Stimulated activated CD4-positive, alpha-beta T cell treated with anti-CD3 and anti-CD28 coated beads, Interleukin-1b, Interleukin-23, amount 100 ng/mL, for 4 hours (primary cell): ENCODE results near the gene SPAG17.

ENCODE experiments used
- DNase-seq, 2 donors: peaks; one replicate each; pipeline ENCODE4 v3.0.0-alpha.2; 2020; ENCODE audit warnings: low read depth in 2 of 2

Gene SPAG17

GRCh38 chr1:118075116-118075515 is 109.9 kb downstream of the SPAG17 start:
- no peak for DNase-seq

DNA sequence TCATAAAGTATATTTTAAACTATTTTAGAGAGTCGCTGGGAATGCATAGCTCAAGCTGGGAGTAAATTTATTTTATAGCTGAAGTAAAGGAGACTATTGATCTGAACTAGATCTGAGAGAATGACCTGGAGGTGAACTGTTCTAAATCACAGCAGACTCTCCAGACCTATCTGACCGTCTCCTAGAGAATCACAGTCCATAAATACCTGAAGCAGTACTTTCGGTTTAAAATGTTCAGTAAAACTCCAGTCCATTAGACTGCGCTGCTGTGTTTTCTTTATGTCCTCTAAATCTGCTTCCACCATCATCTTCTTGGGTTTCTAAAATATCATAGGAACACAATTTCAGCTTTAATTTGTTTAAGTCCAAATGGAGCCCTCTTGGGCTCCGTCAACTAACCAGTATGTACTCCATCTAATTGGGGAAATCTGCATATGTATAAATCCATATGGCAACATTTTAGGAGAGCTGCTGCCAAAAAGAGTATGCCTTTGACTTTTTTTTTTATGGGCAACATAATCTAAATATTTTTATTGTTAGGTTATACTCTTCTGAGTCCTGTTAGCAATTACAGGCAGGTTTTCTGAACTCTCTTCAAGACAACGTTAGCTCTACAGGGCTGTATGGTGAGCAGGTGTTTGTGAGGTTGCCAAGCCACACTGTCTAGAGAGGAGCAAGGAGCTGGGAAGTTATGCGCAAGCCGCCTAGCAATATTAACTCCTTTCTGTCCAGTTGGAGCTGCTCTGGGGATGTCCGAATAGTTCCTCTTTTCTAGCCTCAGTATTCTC is 111.2 kb downstream of the SPAG17 start:
- DNase-seq: no peak

- no peak for DNase-seq
Observed at GRCh38 chr1:118049981-118050380, 135.0 kb downstream of the SPAG17 start.

DNA sequence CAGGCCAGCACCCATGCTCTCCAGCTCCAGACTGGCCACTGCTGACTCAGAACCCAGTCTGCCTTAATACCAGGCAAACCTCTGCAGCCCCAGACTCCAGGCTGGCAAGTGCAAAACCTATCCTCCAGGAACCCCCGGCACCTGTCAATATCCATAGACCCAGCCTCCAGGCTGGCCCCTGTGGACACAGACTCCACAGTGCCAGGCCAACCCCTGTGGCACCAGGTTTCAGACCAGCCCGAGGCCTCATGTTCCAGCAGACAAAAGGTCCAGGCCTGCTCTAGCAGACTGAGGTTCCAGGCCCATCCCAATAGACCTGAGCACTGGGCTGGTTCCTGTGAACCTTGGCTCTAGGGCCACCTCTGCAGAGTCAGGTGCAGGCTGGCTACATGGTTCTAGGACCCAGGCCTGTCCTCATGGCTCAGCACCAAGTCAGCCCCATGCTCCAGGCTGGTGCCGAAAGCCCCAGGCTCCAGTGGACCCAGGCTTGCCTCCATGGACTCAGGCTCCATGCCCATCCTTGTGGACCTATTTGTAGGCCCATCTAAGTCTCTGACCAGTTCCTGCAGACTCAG is 137.3 kb downstream of the SPAG17 start:
- DNase-seq: no peak

GRCh38 chr1:118047006-118047649 is 137.9 kb downstream of the SPAG17 start:
- no peak for DNase-seq

- no peak for DNase-seq
Observed at GRCh38 chr1:118043624-118044023, 141.4 kb downstream of the SPAG17 start.

DNA sequence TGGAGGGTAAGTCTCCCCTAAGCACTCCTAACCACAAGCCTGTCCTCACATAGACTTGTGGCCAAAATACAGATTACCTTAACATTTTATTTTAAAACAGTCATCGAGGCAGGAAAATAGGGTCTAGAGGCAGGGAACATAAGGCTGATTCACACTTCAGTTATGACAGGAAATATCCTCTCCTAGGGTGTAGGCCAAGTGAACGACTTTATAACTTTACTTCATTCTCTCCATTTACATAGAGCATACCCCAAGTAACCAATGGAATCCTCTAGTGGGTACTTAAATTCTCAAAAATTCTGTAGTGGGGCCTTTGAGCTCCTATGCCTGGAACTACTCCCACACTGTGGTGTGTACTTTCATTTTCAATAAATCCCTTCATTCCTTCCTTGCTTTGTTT is 142.5 kb downstream of the SPAG17 start:
- no peak for DNase-seq

DNA sequence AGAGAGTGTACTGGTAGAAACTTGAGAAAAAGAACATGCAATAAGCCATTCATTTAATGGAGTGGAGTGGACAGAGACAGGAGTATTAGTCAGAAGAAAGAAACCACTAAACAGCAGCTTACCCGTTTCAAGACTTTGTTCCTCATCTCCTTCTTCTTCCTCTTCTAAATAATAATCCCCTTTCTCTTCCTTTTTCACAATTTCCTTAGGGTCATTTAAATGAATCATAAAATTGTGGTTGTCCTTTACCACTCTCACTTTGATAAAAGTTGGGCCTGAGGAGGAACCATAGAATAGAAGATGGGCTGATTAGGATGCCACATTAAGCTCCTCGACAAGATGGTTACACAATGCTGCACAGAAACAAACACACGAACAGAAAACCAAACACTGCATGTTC is 145.9 kb downstream of the SPAG17 start:
- no peak for DNase-seq

DNA sequence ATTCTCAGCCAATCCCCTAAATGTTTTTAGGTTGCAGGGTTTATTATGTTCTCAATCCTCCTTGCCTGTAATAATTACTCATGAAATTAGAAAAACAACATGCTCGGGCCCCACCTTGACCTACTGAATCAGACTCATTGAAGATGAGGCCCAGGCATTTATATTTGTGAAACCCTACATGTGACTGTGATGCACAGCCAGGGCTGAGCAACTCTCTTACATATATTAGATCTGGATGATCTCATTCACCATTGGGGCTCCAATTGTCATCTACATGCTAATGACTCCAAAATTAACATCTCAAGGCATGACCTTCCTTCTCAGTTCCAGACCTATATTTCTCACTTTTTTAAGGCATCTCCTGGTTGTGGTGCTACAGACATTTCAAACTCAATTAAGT is 152.1 kb downstream of the SPAG17 start:
- DNase-seq: no peak

GRCh38 chr1:118028267-118028666 is 156.8 kb downstream of the SPAG17 start:
- no peak for DNase-seq

DNA sequence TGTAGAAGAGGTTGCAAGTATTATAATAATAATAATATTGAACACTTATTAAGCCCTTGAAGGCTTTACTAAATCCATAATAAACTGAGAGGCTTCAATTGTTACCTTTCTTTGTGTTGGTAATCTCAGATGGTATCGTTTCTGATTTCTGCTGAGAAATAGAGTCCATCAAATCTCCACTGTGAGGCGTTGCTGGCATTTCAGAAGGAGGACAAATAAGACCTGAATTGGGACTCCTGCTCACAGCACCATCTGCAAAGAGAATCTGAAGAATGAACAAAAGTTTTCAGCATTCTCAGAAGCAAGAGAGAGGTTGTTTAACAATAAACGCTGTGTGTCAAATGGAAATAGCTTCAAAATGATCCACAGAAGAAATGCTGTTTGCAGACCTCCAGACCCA is 161.8 kb downstream of the SPAG17 start:
- no peak for DNase-seq

DNA sequence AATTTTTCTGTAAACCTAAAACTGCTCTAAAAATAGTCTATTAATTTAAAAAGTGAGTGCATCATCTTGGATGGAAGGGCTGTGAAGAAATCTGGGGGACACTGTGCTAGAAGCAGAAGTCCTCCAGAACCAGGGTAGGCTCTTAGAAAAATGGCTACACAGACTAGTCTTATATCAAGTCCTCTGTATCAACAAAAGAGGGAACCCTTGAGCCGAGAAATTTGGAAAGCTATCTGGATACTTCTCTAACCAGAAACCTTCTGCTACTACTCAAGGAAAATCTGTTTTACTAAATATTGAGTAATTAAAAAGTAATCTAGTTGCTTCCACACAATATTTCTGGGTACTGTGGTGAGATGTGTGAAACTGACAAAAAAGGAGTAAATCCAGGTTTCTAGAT is 163.4 kb downstream of the SPAG17 start:
- no peak for DNase-seq

GRCh38 chr1:118018060-118018459 is 167.0 kb downstream of the SPAG17 start:
- DNase-seq: no peak

DNA sequence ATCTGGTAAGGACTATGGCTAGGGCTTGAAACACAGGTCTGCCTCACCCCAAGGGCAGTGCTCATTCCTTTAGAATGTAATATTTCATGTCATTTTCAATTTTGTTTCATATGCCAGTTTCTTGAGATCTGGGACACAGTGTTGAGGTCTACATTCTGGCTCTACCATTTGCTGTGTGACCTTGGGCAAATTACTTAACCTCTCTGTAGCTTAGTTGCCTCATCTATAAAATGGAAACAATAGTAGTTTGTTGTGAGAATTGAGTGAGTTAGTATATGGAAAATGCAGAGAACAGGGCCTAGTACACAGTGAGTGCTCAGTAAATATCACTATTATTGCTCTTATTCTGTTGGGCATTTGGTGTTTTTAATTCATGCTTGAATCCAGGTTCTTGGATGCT is 171.1 kb downstream of the SPAG17 start:
- DNase-seq: no peak

DNA sequence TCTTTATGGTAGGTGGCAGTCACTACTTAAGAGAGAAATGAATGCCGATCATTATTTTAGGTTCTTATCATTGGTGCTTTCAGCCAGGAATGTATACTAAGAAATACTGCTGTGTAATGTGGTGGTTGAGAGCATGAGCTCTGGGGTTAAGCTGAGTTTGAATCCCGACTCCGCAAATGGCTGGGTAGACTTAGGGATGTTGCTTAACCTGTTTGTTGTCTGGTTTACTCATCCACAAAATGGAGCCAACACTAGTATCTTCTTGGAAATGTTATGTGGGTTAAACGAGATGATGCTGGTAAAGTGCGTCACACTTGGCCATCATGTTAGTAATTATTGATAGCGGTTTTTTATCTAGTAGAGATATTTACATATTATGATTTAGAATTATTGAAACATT is 171.7 kb downstream of the SPAG17 start:
- no peak for DNase-seq

- no peak for DNase-seq
Observed at GRCh38 chr1:118012515-118013124, 172.4 kb downstream of the SPAG17 start.

DNA sequence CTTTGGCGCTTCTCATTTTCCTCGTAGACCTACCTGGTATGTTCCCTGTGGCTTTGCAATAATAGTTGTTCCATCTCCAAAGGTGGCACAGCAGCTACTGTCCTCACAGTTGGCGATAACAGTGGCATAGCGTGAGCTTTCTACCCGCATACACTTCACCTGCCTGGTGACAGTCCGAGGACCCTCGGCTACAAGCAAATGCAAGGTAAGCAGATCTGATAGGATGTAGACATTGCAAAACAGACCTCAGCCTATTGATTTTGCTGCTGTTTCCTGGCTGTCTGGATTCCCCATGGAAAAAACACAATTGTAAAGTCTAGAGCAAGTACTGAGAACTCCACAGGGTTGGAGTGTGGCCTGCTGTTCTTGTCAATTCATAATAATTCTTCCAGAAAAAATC is 177.0 kb downstream of the SPAG17 start:
- no peak for DNase-seq

GRCh38 chr1:118007391-118007790 is 177.6 kb downstream of the SPAG17 start:
- no peak for DNase-seq

DNA sequence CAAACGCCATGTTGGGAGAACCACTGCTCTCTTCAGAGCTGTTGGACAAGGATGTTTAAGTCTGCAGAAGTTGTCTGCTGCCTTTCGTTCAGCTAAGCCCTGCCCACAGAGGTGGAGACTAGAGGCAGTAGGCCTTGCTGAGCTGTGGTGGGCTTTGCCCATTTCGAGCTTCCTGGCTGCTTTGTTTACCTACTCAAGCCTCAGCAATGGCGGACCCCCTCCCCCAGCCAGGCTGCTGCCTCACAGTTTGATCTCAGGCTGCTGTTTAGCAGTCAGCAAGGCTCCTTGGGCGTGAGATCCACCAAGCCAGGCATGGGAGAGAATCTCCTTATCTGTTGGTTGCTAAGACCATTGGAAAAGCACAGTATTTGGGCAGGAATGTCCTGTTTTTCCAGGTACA is 180.7 kb downstream of the SPAG17 start:
- DNase-seq: no peak

GRCh38 chr1:117985973-117986372 is 199.1 kb downstream of the SPAG17 start:
- DNase-seq: no peak

DNA sequence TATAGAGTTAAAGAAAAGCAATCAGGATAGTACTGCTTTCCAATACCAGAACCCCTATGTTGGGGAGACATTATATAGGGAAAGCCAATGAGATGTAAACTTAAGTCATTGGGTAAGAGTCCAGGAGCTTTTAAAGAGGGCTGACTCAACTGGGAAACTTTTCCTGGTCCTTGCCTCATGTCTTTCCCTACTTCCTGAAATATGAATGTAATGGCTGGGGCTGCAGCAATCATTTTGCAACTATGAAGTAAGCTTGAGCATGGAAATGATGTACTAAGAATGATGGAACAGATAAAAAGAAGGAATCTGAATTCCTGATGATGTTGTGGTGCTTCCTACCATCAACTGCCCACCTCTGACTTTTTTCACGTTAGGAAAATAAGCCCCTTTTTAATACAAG is 199.8 kb downstream of the SPAG17 start:
- no peak for DNase-seq

GRCh38 chr1:117981455-117982192 is 203.4 kb downstream of the SPAG17 start:
- no peak for DNase-seq
